Activated T-cell treated with anti-CD3 and anti-CD28 coated beads for 1 hour (primary cell): ENCODE measurements around the gene GLYATL2.

Source experiments
- DNase-seq: peaks from one replicate; pipeline ENCODE4 v3.0.0-alpha.2; 2020; ENCODE audit warnings: low read depth

Gene GLYATL2

GRCh38 chr11:58844361-58845005, at the start of gene GLYATL2:
Gene GLYATL2 (minus strand): TSS chr11:58844704. CDS start chr11:58839612, 5,092 bp downstream.
- DNase-seq = no peak

GRCh38 chr11:58893899-58894298, 49.4 kb upstream of the GLYATL2 start:
- DNase-seq = no peak

GRCh38 chr11:58888579-58888978, 44.1 kb upstream of the GLYATL2 start:
- no peak for DNase-seq

GRCh38 chr11:58887452-58887851, 42.9 kb upstream of the GLYATL2 start:
- no peak for DNase-seq

GRCh38 chr11:58880625-58881024, 36.1 kb upstream of the GLYATL2 start:
- no peak for DNase-seq

- no peak for DNase-seq
Measured at GRCh38 chr11:58880166-58880565, 35.7 kb upstream of the GLYATL2 start.

- DNase-seq = no peak
Measured at GRCh38 chr11:58867556-58867955, 23.1 kb upstream of the GLYATL2 start.

GRCh38 chr11:58866788-58867187, 22.3 kb upstream of the GLYATL2 start:
- no peak for DNase-seq

GRCh38 chr11:58864335-58864734, 19.8 kb upstream of the GLYATL2 start:
- DNase-seq = no peak

GRCh38 chr11:58863697-58864096, 19.2 kb upstream of the GLYATL2 start:
- DNase-seq = no peak

GRCh38 chr11:58861533-58861932, 17.0 kb upstream of the GLYATL2 start:
- DNase-seq = no peak

- no peak for DNase-seq
Measured at GRCh38 chr11:58856806-58857205, 12.3 kb upstream of the GLYATL2 start.

GRCh38 chr11:58845386-58845785, 882 bp upstream of the GLYATL2 start:
- DNase-seq = no peak

- no peak for DNase-seq
Measured at GRCh38 chr11:58837707-58838388, 6.7 kb downstream of the GLYATL2 start.

GRCh38 chr11:58832056-58832645, 12.4 kb downstream of the GLYATL2 start:
- no peak for DNase-seq

GRCh38 chr11:58830673-58831301, 13.7 kb downstream of the GLYATL2 start:
- DNase-seq = no peak

- DNase-seq = no peak
Measured at GRCh38 chr11:58829786-58830185, 14.7 kb downstream of the GLYATL2 start.

- no peak for DNase-seq
Measured at GRCh38 chr11:58813693-58814092, 30.8 kb downstream of the GLYATL2 start.

GRCh38 chr11:58811499-58811898, 33.0 kb downstream of the GLYATL2 start:
- no peak for DNase-seq

- no peak for DNase-seq
Measured at GRCh38 chr11:58807343-58807742, 37.2 kb downstream of the GLYATL2 start.

GRCh38 chr11:58805065-58805464, 39.4 kb downstream of the GLYATL2 start:
- no peak for DNase-seq

GRCh38 chr11:58801974-58802545, 42.4 kb downstream of the GLYATL2 start:
- DNase-seq = no peak

- no peak for DNase-seq
Measured at GRCh38 chr11:58801302-58801701, 43.2 kb downstream of the GLYATL2 start.
